Gastroesophageal sphincter (tissue), 4 donors: Measurements from ENCODE around the gene GDF7. TPM values are rescaled to one million over a fixed set of nuclear protein-coding genes. Genes with fewer than 3 reads are reported as not detected.

ENCODE experiments used
- ATAC-seq: fragments of 150-250 bp; one replicate; pipeline ENCODE4 v1.9.1; 2016; ENCODE audit warnings: mild to moderate bottlenecking, moderate library complexity
- H3K27ac ChIP-seq, 4 donors: fragments of 200-600 bp; sonication (generic) in 3 of 4; 1 replicate in 3 of 4; 2 replicates in 1 of 4; pipeline ENCODE4 v1.5.1; 2016 to 2019
- H3K27me3 ChIP-seq: fragments of 200-600 bp; sonication (generic); one replicate; pipeline ENCODE4 v1.5.1; 2019
- H3K36me3 ChIP-seq, 2 donors: fragments of 200-600 bp; sonication (generic); one replicate each; pipeline ENCODE4 v1.5.1; 2019; ENCODE audit warnings: control low read depth in 1 of 2
- H3K4me1 ChIP-seq, 3 donors: fragments of 200-600 bp; sonication (generic); 1 replicate in 2 of 3; 2 replicates in 1 of 3; pipeline ENCODE4 v1.5.1; 2016 to 2019; ENCODE audit warnings: control low read depth in 2 of 3
- H3K4me3 ChIP-seq, 2 donors: fragments of 200-600 bp; sonication (generic); one replicate each; pipeline ENCODE4 v1.5.1; 2019; ENCODE audit warnings: mild to moderate bottlenecking in 1 of 2, moderate library complexity in 1 of 2
- H3K9me3 ChIP-seq, 3 donors: fragments of 200-600 bp; sonication (generic); one replicate each; pipeline ENCODE4 v1.5.1; 2017 to 2019; ENCODE audit warnings: control low read depth in 2 of 3
- EP300 ChIP-seq: sonication (generic); formaldehyde crosslinking; IDR thresholded peaks from one replicate; pipeline ENCODE4 v1.6.1; 2017; ENCODE audit warnings: antibody characterized with exemption, mild to moderate bottlenecking
- POLR2A ChIP-seq, 2 donors: fragments of 450-650 bp; IDR thresholded peaks; one replicate each; pipeline ENCODE4 v1.6.1; 2017; ENCODE audit warnings: antibody characterized with exemption in 2 of 2, mild to moderate bottlenecking in 2 of 2, moderate library complexity in 1 of 2
- POLR2AphosphoS5 ChIP-seq: sonication (generic); formaldehyde crosslinking; IDR thresholded peaks from one replicate; pipeline ENCODE4 v1.6.1; 2017; ENCODE audit warnings: antibody characterized with exemption
- whole genome bisulfite sequencing, 2 donors: methylation state at CpG; one replicate each; pipeline ENCODE4 v1.1.5; 2018; ENCODE audit warnings: low coverage in 1 of 2; 5-methylcytosine and 5-hydroxymethylcytosine counted together
- total RNA-seq, 4 donors: library from RNA; depleted of rRNA; stranded (reverse); fragments of >200 nt; gene quantifications; one replicate each; pipeline ENCODE4 v1.1.0, GENCODE V29; 2016
- TF ChIP-seq, protein P1 (sequence below), 4 experiments: fragments of 200-600 bp in 2 of 4; fragments of 450-650 bp in 2 of 4; sonication (generic) in 1 of 4; IDR thresholded peaks; one replicate each; pipeline ENCODE4 v1.5.1; 2017 to 2019; ENCODE audit warnings: antibody characterized with exemption in 4 of 4, mild to moderate bottlenecking in 2 of 4, moderate library complexity in 2 of 4

The GDF7 gene
- total RNA-seq, 4 donors from 2014 or later: 1.2 to 19.9 (median 15.3) TPM

DNA sequence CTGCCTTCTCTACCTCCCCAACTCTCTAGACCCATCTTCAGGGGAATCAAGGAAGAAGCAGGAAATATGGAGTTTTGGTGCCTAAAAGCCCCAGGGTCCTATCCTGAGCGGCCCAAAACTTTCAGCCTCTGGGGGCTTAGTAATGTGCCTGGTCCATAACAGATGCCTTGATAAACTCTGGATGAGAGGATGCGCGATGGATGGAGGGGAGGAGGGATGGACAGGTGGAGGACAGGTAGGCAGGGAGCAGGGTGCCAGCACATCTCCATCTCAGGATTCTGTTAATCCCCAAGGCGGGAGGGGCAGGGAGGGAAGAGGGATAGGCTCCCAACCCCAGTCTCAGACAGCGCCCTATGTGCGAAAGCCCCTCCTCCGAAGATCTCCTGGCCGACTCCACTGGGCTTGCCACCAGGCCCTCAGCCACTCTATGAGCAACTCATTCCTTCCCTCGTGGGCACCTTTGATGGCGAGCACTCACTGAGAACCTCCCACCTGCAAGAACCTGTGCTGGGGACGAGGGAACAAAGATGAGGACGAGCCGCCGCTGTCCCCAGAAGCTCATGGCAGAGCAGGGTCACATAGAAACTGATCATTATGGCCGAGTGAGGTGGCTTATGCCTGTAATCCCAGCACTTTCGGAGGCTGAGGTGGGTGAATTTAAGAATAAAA, 39.1 kb upstream of the GDF7 start:
- no peak for ATAC-seq
- WGBS, 2 donors: 78 to 100% methylated on average over 1 to 6 of the region's 16 CpGs
- H3K4me1 ChIP-seq: peaks cover 2 to 95% (median 23%) of the 10 kb centered on the region in 3 donors
- TF ChIP-seq EP300: no peak
- no peaks in the 10 kb centered on the region for H3K27me3 ChIP-seq
- peak overlapping the region in 2 of 4 donors; percentile 99 for H3K27ac ChIP-seq
- H3K36me3 ChIP-seq: peaks cover 0 to 34% of the 10 kb centered on the region in 2 donors
- no peaks in the 10 kb centered on the region for H3K9me3 ChIP-seq
- H3K4me3 ChIP-seq: no peak overlapping the region

DNA sequence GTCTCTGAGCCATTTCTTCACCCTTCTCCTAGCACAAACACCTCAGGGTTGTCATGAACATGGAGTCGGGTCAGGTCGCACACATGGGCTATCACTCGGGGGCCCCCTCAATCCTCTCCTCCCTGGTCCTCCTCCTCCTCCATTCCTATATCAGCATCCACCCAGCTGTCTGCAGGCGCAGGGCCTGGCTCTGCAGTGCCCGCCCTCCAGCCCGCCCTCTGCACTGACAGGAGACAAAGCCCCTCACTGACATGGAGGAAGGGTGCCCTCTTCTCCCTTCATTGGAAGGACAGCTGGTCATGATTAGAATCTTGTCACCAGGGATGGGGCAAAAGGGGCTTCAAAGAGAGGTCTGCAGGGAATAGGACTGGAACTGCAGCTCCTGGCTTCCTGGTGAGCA, 37.8 kb upstream of the GDF7 start:
- 69% methylated on average over 3 of the region's 6 CpGs; no CpG with 5 or more reads in 1 of the 2 donors for WGBS, 2 donors
- Histone ChIP-seq H3K9me3 (no peaks in the 10 kb centered on the region), H3K27ac (peak overlapping the region in 3 of 4 donors; percentile 66 to 99 (median 99)), H3K4me1 (peaks cover 2 to 96% (median 28%) of the 10 kb centered on the region in 3 donors), H3K4me3 (no peak overlapping the region), H3K36me3 (peaks cover 0 to 21% of the 10 kb centered on the region in 2 donors), H3K27me3 (no peaks in the 10 kb centered on the region)
- ATAC-seq: no peak
- TF ChIP-seq, protein P1, sequence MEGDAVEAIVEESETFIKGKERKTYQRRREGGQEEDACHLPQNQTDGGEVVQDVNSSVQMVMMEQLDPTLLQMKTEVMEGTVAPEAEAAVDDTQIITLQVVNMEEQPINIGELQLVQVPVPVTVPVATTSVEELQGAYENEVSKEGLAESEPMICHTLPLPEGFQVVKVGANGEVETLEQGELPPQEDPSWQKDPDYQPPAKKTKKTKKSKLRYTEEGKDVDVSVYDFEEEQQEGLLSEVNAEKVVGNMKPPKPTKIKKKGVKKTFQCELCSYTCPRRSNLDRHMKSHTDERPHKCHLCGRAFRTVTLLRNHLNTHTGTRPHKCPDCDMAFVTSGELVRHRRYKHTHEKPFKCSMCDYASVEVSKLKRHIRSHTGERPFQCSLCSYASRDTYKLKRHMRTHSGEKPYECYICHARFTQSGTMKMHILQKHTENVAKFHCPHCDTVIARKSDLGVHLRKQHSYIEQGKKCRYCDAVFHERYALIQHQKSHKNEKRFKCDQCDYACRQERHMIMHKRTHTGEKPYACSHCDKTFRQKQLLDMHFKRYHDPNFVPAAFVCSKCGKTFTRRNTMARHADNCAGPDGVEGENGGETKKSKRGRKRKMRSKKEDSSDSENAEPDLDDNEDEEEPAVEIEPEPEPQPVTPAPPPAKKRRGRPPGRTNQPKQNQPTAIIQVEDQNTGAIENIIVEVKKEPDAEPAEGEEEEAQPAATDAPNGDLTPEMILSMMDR (IDR thresholded peaks at IDR 0.05): no peak
- TF ChIP-seq POLR2A (IDR thresholded peaks at IDR 0.05) (no peak), POLR2AphosphoS5 (no peak), EP300 (no peak)

DNA sequence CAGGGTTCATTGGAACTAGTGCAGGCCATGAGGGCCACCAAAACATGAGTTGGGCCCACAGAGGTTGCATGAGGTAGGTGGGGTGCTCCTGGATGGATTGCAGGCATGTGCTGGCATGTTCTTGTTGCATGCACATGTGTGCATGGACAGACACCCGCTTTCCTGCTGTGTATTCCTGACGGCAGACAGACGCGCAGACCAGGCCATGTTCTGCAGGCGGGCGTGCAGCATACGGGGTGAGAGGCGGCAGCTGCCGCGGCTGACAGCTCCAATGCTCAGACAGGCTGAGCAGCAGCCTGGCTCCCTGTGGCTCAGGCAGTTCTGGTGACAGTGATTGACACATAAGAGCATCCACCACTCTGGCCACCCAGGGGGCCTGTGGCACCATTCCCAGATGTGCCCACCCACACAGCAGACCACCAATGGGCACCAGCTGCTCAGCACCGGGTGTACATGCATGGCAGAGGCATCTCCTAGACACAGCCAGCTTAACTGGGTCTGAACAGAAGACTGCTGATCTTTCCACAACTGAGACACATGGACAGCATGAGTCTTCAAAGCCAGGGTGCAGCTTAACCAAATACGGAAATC, 37.3 kb upstream of the GDF7 start:
- WGBS, 2 donors: 33 to 53% methylated on average over 1 to 2 of the region's 12 CpGs
- no peak for ATAC-seq
- TF ChIP-seq, protein P1 (IDR thresholded peaks at IDR 0.05): no peak
- no peak for TF ChIP-seq EP300
- TF ChIP-seq POLR2A (IDR thresholded peaks at IDR 0.05): no peak
- TF ChIP-seq POLR2AphosphoS5: no peak
- Histone ChIP-seq H3K4me1 (peaks cover 3 to 100% (median 31%) of the 10 kb centered on the region in 3 donors), H3K27ac (peak overlapping the region in 3 of 4 donors; percentile 66 to 99 (median 99)), H3K9me3 (no peaks in the 10 kb centered on the region), H3K27me3 (no peaks in the 10 kb centered on the region), H3K4me3 (no peak overlapping the region), H3K36me3 (peaks cover 0 to 16% of the 10 kb centered on the region in 2 donors)

DNA sequence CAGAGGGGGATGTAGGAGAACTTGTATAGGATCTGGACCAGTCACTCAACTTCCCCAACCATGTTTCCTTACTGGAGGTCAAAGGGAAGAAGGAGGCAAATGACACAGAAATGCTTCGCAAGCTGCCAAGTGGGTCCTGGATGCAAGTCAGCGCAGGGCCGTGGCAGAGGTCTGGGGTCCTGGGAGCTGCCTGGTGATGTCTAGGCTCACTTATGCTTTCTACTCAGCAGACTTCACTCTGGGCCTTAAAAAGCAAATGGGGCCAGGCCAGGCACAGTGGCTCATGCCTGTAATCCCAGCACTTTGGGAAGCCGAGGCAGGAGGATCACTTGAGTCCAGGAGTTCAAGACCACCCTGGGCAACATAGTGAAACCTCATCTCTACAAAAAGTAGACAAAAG, 36.0 kb upstream of the GDF7 start:
- Histone ChIP-seq H3K36me3 (peaks cover 0 to 11% of the 10 kb centered on the region in 2 donors), H3K27ac (peak overlapping the region; percentile 0 to 99 (median 80))

DNA sequence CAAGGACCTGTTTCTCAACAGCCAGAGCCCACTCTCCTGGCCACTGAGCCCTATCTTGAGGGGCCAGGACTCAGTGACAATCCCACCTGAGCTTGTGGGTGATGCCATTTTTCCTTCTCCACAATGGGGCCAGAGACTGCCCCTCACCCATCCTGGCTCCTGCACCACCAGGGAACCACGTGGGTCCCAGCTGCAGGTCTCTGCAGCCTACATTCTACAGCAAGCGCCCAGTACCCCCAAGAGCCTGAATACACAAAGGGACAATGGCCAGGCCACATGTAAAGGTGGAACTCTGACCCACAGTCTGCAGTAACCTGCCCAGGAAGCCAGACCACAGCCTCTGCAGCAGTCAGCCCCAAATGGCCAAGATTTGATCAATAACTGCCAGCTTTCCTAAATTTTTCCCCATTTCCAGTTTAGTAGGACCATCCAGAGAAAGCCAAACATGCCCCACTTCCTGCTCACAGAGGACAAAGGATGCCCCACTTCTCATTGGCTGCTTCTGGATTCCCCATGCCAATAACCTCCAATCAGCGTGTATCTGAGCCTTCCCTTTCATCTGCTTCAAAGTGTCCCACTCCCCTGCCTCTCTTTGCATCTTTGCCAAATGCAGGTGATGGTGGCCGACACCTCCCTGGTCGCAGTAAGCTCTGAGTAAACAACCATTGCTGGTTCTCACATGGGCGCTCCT, 35.2 kb upstream of the GDF7 start:
- Histone ChIP-seq H3K36me3 (peaks cover 0 to 11% of the 10 kb centered on the region in 2 donors), H3K4me1 (peaks cover 8 to 100% (median 39%) of the 10 kb centered on the region in 3 donors), H3K9me3 (no peaks in the 10 kb centered on the region), H3K27ac (peak overlapping the region; percentile 87 to 99 (median 96)), H3K27me3 (no peaks in the 10 kb centered on the region), H3K4me3 (no peak overlapping the region)
- no peak for ATAC-seq
- 89 to 100% methylated on average over 2 to 3 of the region's 6 CpGs for WGBS, 2 donors
- TF ChIP-seq EP300 (no peak), POLR2AphosphoS5 (no peak), POLR2A (IDR thresholded peaks at IDR 0.05) (no peak)
- TF ChIP-seq, protein P1 (IDR thresholded peaks at IDR 0.05): no peak

More for the DNA sequence above, 36.0 kb upstream of the GDF7 start:
- Histone ChIP-seq H3K4me1 (peaks cover 8 to 100% (median 41%) of the 10 kb centered on the region in 3 donors), H3K27me3 (no peaks in the 10 kb centered on the region), H3K4me3 (no peak overlapping the region), H3K9me3 (no peaks in the 10 kb centered on the region)
- ATAC-seq: no peak
- no CpG with 5 or more reads among the region's 4 CpGs for WGBS, 2 donors
- TF ChIP-seq POLR2A (IDR thresholded peaks at IDR 0.05): no peak
- no peak for TF ChIP-seq EP300
